IMR-90 (cell line): ENCODE data around the gene ACAP1. TPM values are rescaled to one million over a fixed set of nuclear protein-coding genes. Genes with fewer than 3 reads are reported as not detected.
A peak's percentile ranks its signal among the peaks of the same experiment; 100 is the strongest.

Experiments
- ATAC-seq: fragments of 200-7000 bp; cut with Tn5 transposase; 2 replicates; pipeline ENCODE4 v1.9.1; 2020; ENCODE audit warnings: low read depth, mild to moderate bottlenecking, moderate library complexity
- BruUV-seq: library from RNA; stranded (reverse); fragments of 400-500 nt; replicated peaks from 2 replicates; lab custom pipeline; 2021; lab: Mats Ljungman, UMichigan
- CTCF ChIA-PET: fragments of 300-600 bp; formaldehyde crosslinking; extraction: SDS; loops from one replicate; lab custom pipeline; 2021; ENCODE audit warnings: antibody characterized with exemption; lab: Yijun Ruan, JAX
- POLR2A ChIA-PET: fragments of 300-600 bp; sonication (Branson Sonifier 250); formaldehyde crosslinking; loops from one replicate; lab custom pipeline; 2022; ENCODE audit warnings: antibody characterized with exemption; ENCODE audit not compliant: unreplicated experiment; lab: Charles Lee
- DNase-seq: peaks from one replicate; pipeline ENCODE4 v3.0.0; 2013
- H2AFZ ChIP-seq: replicated peaks from 2 replicates; pipeline ENCODE3; 2013; ENCODE audit warnings: low read length, mild to moderate bottlenecking; ENCODE audit not compliant: poor library complexity
- H2AK5ac ChIP-seq: 2 replicates; pipeline ENCODE4 v1.6.1; 2013; ENCODE audit warnings: low read depth, low read length, inconsistent platforms
- H2AK9ac ChIP-seq: replicated peaks from 2 replicates; pipeline ENCODE3; 2013; ENCODE audit warnings: mild to moderate bottlenecking, low read depth, low read length, moderate library complexity; ENCODE audit not compliant: poor library complexity
- H2BK120ac ChIP-seq: 2 replicates; pipeline ENCODE4 v1.6.1; 2013; ENCODE audit warnings: low read depth, low read length, inconsistent platforms
- H2BK15ac ChIP-seq: 3 replicates; pipeline ENCODE4 v1.6.1; 2013; ENCODE audit warnings: low read depth, low read length, inconsistent platforms
- H2BK20ac ChIP-seq: 2 replicates; pipeline ENCODE4 v1.6.1; 2013; ENCODE audit warnings: low read depth, mild to moderate bottlenecking, inconsistent platforms, low read length, moderate library complexity
- H2BK5ac ChIP-seq: 2 replicates; pipeline ENCODE4 v1.6.1; 2013; ENCODE audit warnings: mild to moderate bottlenecking, low read depth, low read length, inconsistent platforms; ENCODE audit not compliant: poor library complexity, severe bottlenecking
- H3K14ac ChIP-seq: replicated peaks from 2 replicates; pipeline ENCODE4 v1.6.1; 2013; ENCODE audit warnings: low read depth, low read length, inconsistent platforms
- H3K18ac ChIP-seq: 2 replicates; pipeline ENCODE4 v1.6.1; 2013; ENCODE audit warnings: low read depth, low read length, control low read depth
- H3K23ac ChIP-seq: 2 replicates; pipeline ENCODE4 v1.6.1; 2013; ENCODE audit warnings: low read depth, low read length, inconsistent platforms
- H3K27ac ChIP-seq: 2 replicates; pipeline ENCODE4 v1.5.1; 2013; ENCODE audit warnings: mild to moderate bottlenecking, control low read depth, low read length; ENCODE audit not compliant: insufficient read depth
- H3K27me3 ChIP-seq: 2 replicates; pipeline ENCODE4 v1.6.1; 2013; ENCODE audit warnings: low read length; ENCODE audit not compliant: control insufficient read depth, insufficient read depth
- H3K36me3 ChIP-seq: 2 replicates; pipeline ENCODE4 v1.6.1; 2013; ENCODE audit warnings: low read length, mixed read lengths; ENCODE audit not compliant: control insufficient read depth, insufficient read depth
- H3K4ac ChIP-seq: 2 replicates; pipeline ENCODE4 v1.6.1; 2013; ENCODE audit warnings: low read depth, low read length, inconsistent platforms
- H3K4me1 ChIP-seq: 2 replicates; pipeline ENCODE4 v1.6.1; 2013; ENCODE audit warnings: low read length, mixed read lengths; ENCODE audit not compliant: control insufficient read depth, insufficient read depth
- H3K4me2 ChIP-seq: 2 replicates; pipeline ENCODE4 v1.6.1; 2013; ENCODE audit warnings: low read depth, mild to moderate bottlenecking, control low read depth, low read length, moderate library complexity
- H3K4me3 ChIP-seq: 2 replicates; pipeline ENCODE4 v1.5.1; 2013; ENCODE audit warnings: low read depth, mild to moderate bottlenecking, control low read depth, low read length, moderate library complexity; ENCODE audit not compliant: insufficient read depth
- H3K56ac ChIP-seq: 2 replicates; pipeline ENCODE4 v1.6.1; 2013; ENCODE audit warnings: low read length, inconsistent platforms; ENCODE audit not compliant: insufficient read depth; ENCODE audit errors: extremely low read depth
- H3K79me1 ChIP-seq, 2 experiments: 2 replicates each; pipeline ENCODE4 v1.6.1; 2013; ENCODE audit warnings: low read length in 2 of 2, inconsistent platforms in 1 of 2, low read depth in 1 of 2
- H3K9ac ChIP-seq: 2 replicates; pipeline ENCODE4 v1.6.1; 2013; ENCODE audit warnings: low read depth, low read length, control low read depth
- H3K9me1 ChIP-seq: 2 replicates; pipeline ENCODE4 v1.6.1; 2013; ENCODE audit warnings: low read length, inconsistent platforms; ENCODE audit not compliant: insufficient read depth
- H3K9me3 ChIP-seq: 2 replicates; pipeline ENCODE4 v1.6.1; 2013; ENCODE audit warnings: low read length; ENCODE audit not compliant: control insufficient read depth, insufficient read depth
- H4K20me1 ChIP-seq: 2 replicates; pipeline ENCODE4 v1.6.1; 2013; ENCODE audit warnings: low read length, inconsistent platforms; ENCODE audit not compliant: insufficient read depth
- H4K5ac ChIP-seq: 2 replicates; pipeline ENCODE4 v1.6.1; 2013; ENCODE audit warnings: mild to moderate bottlenecking, low read depth, low read length, control low read depth
- H4K8ac ChIP-seq, 2 experiments: 2 replicates each; pipeline ENCODE4 v1.6.1; 2013; ENCODE audit warnings: low read depth in 2 of 2, low read length in 2 of 2, control low read depth in 1 of 2, inconsistent platforms in 1 of 2
- H4K91ac ChIP-seq: 2 replicates; pipeline ENCODE4 v1.6.1; 2013; ENCODE audit warnings: low read depth, low read length, inconsistent platforms; ENCODE audit not compliant: insufficient read depth
- RAD21 ChIP-seq: IDR thresholded peaks from 2 replicates; pipeline ENCODE4 v1.6.1; 2012; ENCODE audit warnings: low read length, improper control_type of control experiment
- WGBS, 2 experiments: methylation state at CpG; one replicate each; pipeline versions ENCODE4 v1.1.5 to v1.1.7; 2013; ENCODE audit warnings: missing lambda C conversion rate in 2 of 2; ENCODE audit not compliant: insufficient read length in 1 of 2; ENCODE audit errors: extremely low coverage in 2 of 2; 5-methylcytosine and 5-hydroxymethylcytosine counted together
- dilution Hi-C: fragments of 300-500 bp; cut with HindIII; formaldehyde crosslinking; loops from one replicate; pipeline ENCODE4 v1.14.3; 2018; ENCODE audit warnings: low sequenced_read_pairs; ENCODE audit not compliant: unreplicated experiment
- in situ Hi-C: fragments of 300-500 bp; cut with MboI; formaldehyde crosslinking; loops from 3 replicates; pipeline ENCODE4 v1.14.3; 2019; ENCODE audit warnings: low sequenced_read_pairs, inconsistent platforms, mixed read lengths
- intact Hi-C: fragments of 100-400 bp; cut with micrococcal nuclease; formaldehyde crosslinking; loops from 2 replicates; pipeline ENCODE4 v1.10.0; 2022
- polyA plus RNA-seq, 3 experiments: library from polyadenylated mRNA; depleted of rRNA; stranded (reverse); fragments of >200 nt; gene quantifications; 2 replicates each; pipeline ENCODE4 v1.2.3, GENCODE V29; 2012; ENCODE audit warnings: low replicate concordance in 1 of 3
- total RNA-seq: library from RNA; depleted of rRNA; stranded (reverse); fragments of >200 nt; gene quantifications from 2 replicates; pipeline ENCODE4 v1.2.3, GENCODE V29; 2012
- TF ChIP-seq, protein P1 (sequence below): fragments of 150-350 bp; IDR thresholded peaks from 2 replicates; pipeline ENCODE4 v1.6.1; 2017; ENCODE audit warnings: mild to moderate bottlenecking, antibody characterized with exemption, low read length, low read depth

Gene ACAP1
- total and polyA plus RNA-seq, 2 of the 4 experiments (the other 2 are of a cell fraction), result under 0.01 to 2.1 TPM

DNA sequence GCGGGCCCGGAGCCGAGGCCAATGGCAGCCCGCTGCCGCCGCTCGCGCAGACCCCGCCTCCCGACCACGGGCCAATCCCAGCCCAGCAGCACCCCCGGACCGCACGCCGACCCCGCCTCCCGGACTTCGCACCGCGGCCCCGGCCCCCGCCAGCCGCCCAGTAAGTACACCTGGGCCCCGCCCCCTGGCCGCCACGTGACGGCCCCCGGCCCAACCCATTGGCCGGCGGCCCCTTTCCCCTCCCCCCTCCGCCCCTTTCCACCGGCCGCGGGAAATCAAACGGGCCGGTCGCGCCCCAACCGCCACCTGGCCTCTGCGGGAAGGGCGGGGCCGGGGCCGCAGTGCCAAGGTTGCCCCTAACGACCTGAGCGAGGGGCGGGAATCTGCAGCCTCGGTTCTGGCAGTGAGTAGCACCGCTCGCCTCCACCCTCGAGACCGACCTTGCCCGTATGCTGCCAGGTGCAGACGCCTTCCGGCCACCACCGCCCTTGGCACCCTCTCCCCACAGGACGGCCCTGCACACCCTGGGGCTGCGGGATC is 41.6 kb upstream of the ACAP1 start, which contains the start of gene YBX2:
Gene YBX2 (minus strand): TSS at position 26 of the 540 bp plus-strand sequence. CDS start 139 bp downstream, outside the sequence.
- ChIA-PET CTCF (no interaction called here), POLR2A (no interaction called here)
- TF ChIP-seq, protein P1, sequence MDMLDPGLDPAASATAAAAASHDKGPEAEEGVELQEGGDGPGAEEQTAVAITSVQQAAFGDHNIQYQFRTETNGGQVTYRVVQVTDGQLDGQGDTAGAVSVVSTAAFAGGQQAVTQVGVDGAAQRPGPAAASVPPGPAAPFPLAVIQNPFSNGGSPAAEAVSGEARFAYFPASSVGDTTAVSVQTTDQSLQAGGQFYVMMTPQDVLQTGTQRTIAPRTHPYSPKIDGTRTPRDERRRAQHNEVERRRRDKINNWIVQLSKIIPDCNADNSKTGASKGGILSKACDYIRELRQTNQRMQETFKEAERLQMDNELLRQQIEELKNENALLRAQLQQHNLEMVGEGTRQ, result peak; percentile 78
- no peak for TF ChIP-seq RAD21
- dilution Hi-C loops, result no loop called here
- H4K8ac ChIP-seq, result no peak within 1 kb of the TSS
- H3K9me1 ChIP-seq, result no peaks in the 10 kb centered on the region; the same call in 1 of the 2 replicates
- no peak within 1 kb of the TSS for H3K9ac ChIP-seq
- no peak within 1 kb of the TSS for H3K23ac ChIP-seq
- peak within 1 kb of the TSS; percentile 88 for H2AFZ ChIP-seq
- no peaks in the 10 kb centered on the region for H3K36me3 ChIP-seq
- no peak within 1 kb of the TSS for H2BK15ac ChIP-seq
- no peak within 1 kb of the TSS for H3K18ac ChIP-seq
- H3K9me3 ChIP-seq, result no peaks in the 10 kb centered on the region; the same call in 1 of the 2 replicates
- no TSS peak for BruUV-seq
- in situ Hi-C loops, result no loop called here
- H3K4ac ChIP-seq, result no peak within 1 kb of the TSS
- H4K20me1 ChIP-seq, result 0 out of 2 replicates have a peak, but pooled peaks cover 3% of the 10 kb centered on the region
- H3K79me1 ChIP-seq, result no peaks in the 10 kb centered on the region
- no peak within 1 kb of the TSS for H2BK20ac ChIP-seq
- H4K5ac ChIP-seq, result no peak within 1 kb of the TSS
- H3K4me1 ChIP-seq, result peaks cover 3% of the 10 kb centered on the region
- no peak within 1 kb of the TSS for H3K27ac ChIP-seq
- H2AK5ac ChIP-seq, result no peak within 1 kb of the TSS
- peak within 1 kb of the TSS; percentile 23 for H2AK9ac ChIP-seq
- DNase-seq (peak; percentile 7), ATAC-seq (peak; percentile 55)
- intact Hi-C loops, result loop anchor here (5.0 kb wide), 1 partner anchor 57 kb away; the partner anchor contains the start of gene PHF23
- 3% methylated on average over 21 of the region's 57 CpGs; no CpG with 5 or more reads in 1 of the 2 experiments for WGBS, 2 experiments
- H2BK120ac ChIP-seq, result no peak within 1 kb of the TSS
- H3K4me3 ChIP-seq, result peak within 1 kb of the TSS; percentile 31
- no peak within 1 kb of the TSS for H2BK5ac ChIP-seq
- H4K91ac ChIP-seq, result no peak within 1 kb of the TSS
- peak within 1 kb of the TSS; percentile 83 for H3K4me2 ChIP-seq
- H3K27me3 ChIP-seq, result peaks cover 55% of the 10 kb centered on the region
- H3K14ac ChIP-seq, result no peak within 1 kb of the TSS
- no peak within 1 kb of the TSS for H3K56ac ChIP-seq
